HG02759 (cell line): ENCODE data around the gene FMN2.

Source experiments
- ATAC-seq: cut with Tn5 transposase; IDR thresholded peaks from one replicate; pipeline ENCODE4 v1.9.1; 2021; ENCODE audit warnings: mild to moderate bottlenecking, moderate library complexity; ENCODE audit not compliant: unreplicated experiment

Gene FMN2

GRCh38 chr1:240349695-240350094 is 258.0 kb downstream of the FMN2 start:
- ATAC-seq = no peak

- no peak for ATAC-seq
Observed at GRCh38 chr1:240350910-240351331, 259.2 kb downstream of the FMN2 start.

DNA sequence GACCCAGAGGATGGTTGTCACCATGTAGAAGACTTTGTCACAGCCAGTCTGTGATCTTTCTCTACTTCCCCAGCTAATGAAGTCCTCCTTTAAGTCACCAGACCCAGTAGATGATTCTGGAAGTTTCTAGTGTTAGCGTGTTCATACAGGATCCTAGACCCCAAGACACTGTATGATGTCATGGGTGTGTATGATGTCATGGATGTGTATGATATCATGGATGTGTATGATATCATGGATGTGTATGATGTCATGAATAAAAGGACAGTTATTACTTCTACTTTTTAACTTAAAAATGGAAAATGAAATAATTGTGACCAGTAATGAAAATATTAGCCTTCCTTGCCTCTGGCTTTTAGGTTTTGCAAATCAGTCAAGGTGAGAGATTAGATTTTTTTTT is 260.0 kb downstream of the FMN2 start:
- ATAC-seq = no peak

DNA sequence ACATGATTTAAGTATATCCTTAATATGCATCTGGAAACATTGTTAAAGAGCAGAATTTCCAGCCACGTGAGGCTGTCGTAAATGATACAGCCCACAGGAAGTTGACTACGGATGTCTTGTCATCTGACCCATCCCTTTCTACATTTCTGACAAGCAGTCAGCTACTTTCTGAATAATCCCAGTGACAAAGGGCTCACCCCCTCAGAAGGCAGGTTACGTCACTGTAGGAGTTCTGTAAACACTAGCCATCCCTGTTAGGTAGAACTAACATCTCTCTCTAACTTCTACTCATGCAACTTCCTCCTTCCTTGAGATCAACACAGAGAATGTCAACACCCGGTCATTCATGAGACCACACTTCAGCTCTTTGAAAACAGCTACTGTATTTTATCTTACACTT is 261.1 kb downstream of the FMN2 start:
- no peak for ATAC-seq

- ATAC-seq = no peak
Observed at GRCh38 chr1:240356568-240356967, 264.9 kb downstream of the FMN2 start.

DNA sequence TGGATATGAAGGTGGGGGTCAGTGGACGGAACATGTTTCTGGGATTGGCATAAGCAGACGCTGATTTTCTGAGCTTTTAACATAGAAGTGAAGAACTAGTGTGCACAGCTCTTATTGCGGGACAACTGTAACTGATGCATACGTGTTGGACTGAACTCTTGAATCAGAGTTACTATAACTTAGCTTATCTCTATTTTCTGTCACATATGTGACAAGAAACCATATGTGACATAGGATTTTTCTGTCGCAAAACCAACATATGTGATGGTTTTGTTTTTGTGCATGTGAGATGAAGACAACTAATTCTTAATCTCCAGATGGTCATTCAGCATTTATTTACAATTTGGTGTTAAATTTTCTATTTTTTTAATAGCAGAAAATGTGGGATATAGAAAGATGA is 270.4 kb downstream of the FMN2 start:
- ATAC-seq = no peak

DNA sequence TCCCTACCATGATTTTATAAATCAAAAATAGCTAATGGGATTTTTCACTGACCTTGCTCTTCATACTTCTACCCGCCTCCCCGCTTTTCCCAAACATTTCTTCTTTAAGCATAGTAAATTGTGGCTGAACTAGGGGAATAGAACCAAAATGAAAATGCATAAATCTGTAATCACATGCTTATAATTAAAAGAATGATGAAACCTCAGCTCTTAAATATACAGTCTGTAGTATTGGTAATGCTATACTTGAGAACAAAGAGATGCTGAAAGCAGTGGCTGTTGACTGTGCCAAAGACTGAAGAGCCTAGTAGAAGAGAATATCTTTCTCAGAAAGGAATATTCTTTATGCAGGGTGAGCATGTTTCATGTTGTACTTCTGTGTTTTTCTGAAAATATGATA is 271.1 kb downstream of the FMN2 start:
- ATAC-seq = no peak

GRCh38 chr1:240363315-240363714 is 271.6 kb downstream of the FMN2 start:
- ATAC-seq = no peak

- ATAC-seq = no peak
Observed at GRCh38 chr1:240363914-240364313, 272.2 kb downstream of the FMN2 start.

DNA sequence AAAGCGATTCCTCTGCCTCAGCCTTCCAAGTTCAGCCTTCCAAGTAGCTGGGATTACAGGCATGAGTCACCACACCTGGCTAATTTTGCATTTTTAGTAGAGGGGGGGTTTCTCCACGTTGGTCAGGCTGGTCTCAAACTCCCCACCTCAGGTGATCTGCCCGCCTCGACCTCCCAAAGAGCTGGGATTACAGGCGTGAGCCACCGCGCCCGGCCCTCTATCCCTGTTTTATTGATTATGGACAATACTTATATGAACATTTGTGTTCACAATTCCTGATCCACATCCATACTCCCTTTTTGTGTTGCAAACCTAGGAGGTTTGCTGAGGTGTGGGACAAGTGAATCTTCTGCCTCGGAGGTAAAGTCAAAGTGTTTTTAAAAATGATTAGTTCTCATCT is 275.0 kb downstream of the FMN2 start:
- no peak for ATAC-seq

DNA sequence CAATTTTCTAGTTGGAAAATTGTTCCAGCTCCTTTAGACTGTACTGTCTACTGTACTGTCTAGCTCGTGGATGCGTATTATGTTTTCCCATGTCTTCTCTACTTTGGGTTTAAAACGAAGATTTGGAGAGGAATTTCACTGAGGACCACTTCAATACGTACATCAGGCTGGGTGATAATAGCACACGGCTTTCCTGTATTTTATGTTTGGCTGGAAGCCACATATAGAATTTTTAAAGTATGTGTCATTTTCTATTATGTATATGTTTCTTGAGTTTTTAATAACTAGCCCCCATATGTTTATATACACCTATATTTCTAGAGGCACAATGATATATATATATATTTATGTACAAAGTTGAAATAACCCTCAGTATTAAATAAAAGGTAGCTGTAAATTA is 293.9 kb downstream of the FMN2 start:
- ATAC-seq = no peak

- no peak for ATAC-seq
Observed at GRCh38 chr1:240385985-240386978, 294.6 kb downstream of the FMN2 start.

DNA sequence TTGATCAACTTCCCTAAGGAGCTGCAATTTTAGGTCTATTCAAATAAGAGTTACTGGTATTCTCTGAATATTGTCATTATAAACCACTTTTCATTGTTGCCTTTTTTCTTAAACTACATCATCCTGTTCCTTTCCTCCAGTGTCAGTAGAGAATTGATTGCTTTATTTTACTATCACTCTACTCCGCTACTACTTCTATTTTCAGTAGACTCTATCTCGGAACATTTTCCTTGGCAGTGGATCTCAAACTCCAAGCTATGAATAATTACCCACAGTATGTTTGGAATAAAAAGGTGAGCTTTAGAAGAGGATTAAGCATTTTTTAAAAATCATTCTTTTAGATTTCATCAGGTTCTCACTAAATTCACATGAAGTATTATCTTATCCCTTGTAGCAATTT is 295.4 kb downstream of the FMN2 start:
- ATAC-seq = no peak

DNA sequence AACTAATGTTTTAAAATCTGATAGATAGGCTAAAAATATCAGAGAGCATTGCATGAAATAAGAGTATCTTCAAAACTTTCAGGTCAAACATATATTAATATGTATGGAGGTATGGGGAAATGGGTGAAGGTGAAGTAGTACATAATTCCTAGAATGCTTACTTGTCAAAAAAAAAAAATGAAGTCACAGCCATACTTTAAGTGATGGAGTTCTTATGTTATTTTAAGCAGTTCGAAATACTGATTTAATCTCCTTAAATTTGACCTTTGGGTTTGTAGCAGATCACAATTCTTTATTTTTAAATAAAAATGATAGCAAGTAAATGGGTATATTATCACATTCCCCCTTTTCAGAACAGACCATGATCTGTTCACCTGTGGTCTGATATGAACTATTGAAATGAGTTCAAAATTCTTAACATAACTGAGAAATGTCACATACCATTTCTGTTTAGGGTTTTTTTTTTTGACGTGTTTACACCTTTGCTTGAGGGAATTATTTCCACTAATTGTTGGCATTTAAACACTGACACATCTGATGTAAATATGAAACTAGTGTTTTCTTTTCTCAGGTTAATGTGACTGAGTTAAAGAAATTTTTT is 300.1 kb downstream of the FMN2 start:
- ATAC-seq = no peak

DNA sequence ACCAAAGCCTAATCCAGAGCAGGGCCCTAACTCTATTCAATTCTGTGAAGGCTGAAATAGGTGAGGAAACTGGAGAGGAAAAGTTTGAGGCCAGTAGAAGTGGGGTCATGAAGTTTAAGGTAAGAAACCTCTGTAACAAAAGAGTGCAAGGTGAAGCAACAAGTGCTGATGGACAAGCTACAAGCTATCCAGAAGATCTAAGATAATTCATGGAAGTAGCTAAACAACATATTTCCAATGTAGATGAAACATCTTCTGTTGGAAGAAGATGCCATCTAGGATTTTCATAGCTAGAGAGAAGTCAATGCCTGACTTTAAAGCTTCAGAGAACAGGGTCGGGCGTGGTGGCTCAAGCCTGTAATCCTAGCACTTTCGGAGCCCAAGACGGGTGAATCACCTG is 302.7 kb downstream of the FMN2 start:
- ATAC-seq = no peak

- no peak for ATAC-seq
Observed at GRCh38 chr1:240395336-240395735, 303.7 kb downstream of the FMN2 start.

DNA sequence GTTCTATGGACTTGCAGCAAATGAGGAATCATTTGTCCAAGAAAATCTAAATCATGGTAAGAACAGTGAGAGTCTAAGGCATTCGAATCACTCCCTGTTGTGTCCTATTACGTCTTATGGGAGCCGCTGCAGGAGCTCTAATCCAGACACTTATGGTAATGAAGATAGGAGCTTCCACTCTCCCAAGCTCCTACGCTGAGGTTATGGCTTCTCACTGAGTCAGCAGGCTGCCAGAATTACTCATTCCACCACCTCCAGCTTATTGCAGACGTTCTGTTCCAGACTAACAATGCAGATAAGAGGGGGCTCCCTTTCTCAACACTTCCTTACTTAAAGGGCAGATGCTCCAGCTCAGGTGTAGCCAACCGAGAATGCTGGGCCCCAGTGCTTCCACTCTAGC is 307.7 kb downstream of the FMN2 start:
- ATAC-seq = no peak

GRCh38 chr1:240401731-240402130 is 310.0 kb downstream of the FMN2 start:
- ATAC-seq = no peak

- no peak for ATAC-seq
Observed at GRCh38 chr1:240402326-240402725, 310.6 kb downstream of the FMN2 start.

DNA sequence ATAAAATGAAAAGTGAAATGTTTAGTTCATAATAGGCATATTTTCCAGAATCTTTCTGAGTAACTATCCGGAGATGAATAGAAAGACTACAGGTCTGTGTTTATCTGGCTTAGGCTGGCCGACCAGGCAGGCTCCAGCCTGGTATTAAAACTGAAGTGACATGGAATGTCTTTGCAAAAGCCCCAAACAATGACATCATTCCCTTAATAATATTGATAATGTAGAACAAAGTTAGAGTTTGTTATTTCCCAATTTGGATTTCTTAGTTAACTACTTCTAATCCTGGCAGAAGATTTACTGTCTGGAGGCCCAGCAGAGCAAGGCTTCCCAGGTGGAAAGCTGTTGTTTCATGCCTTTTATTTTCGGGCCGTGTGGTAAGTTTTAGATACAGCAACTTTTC is 312.6 kb downstream of the FMN2 start:
- no peak for ATAC-seq

GRCh38 chr1:240405751-240406150 is 314.1 kb downstream of the FMN2 start:
- ATAC-seq = no peak

- no peak for ATAC-seq
Observed at GRCh38 chr1:240407407-240407806, 315.7 kb downstream of the FMN2 start.
